Heart right ventricle (tissue), 16 donors: Measurements from ENCODE around the gene ILKAP. TPM values are rescaled to one million over a fixed set of nuclear protein-coding genes. Genes with fewer than 3 reads are reported as not detected.

Experiments
- ATAC-seq, 8 donors: fragments of 200-7000 bp; cut with Tn5 transposase; one replicate each; pipeline ENCODE4 v1.9.1; 2020; ENCODE audit warnings: mild to moderate bottlenecking in 8 of 8, moderate library complexity in 8 of 8, moderate number of reproducible peaks in 1 of 8
- DNase-seq, 2 donors: peaks; one replicate each; pipeline ENCODE4 v3.0.0-alpha.2; 2020
- H3K27ac ChIP-seq, 10 donors: fragments of 200-600 bp; sonication (generic) in 2 of 10; one replicate each; pipeline versions ENCODE4 v1.5.0 to v1.8.0; 2020 to 2022; ENCODE audit warnings: mild to moderate bottlenecking in 3 of 10
- H3K27me3 ChIP-seq, 7 donors: fragments of 200-600 bp; one replicate each; pipeline ENCODE4 v1.8.0; 2021 to 2022; ENCODE audit warnings: mild to moderate bottlenecking in 2 of 7
- H3K36me3 ChIP-seq, 9 donors: fragments of 200-600 bp; sonication (generic) in 1 of 9; one replicate each; pipeline versions ENCODE4 v1.5.0 to v1.8.0; 2020 to 2022; ENCODE audit warnings: mild to moderate bottlenecking in 2 of 9
- H3K4me1 ChIP-seq, 9 donors: fragments of 200-600 bp; sonication (generic) in 1 of 9; one replicate each; pipeline versions ENCODE4 v1.5.0 to v1.8.0; 2020 to 2022; ENCODE audit warnings: mild to moderate bottlenecking in 4 of 9
- H3K4me3 ChIP-seq, 10 donors: fragments of 200-600 bp; sonication (generic) in 2 of 10; one replicate each; pipeline versions ENCODE4 v1.5.0 to v1.8.0; 2020 to 2022; ENCODE audit warnings: mild to moderate bottlenecking in 7 of 10, moderate library complexity in 2 of 10
- H3K9me3 ChIP-seq, 11 donors: fragments of 200-600 bp in 10 of 11; sonication (generic) in 2 of 11; one replicate each; pipeline versions ENCODE4 v1.5.0 to v1.8.0; 2013 to 2022; ENCODE audit warnings: mild to moderate bottlenecking in 2 of 11, control low read depth in 1 of 11, moderate library complexity in 1 of 11
- WGBS, 2 donors: extraction: QIAGEN DNeasy Blood & Tissue Kit; methylation state at CpG; one replicate each; pipeline ENCODE4 v1.1.7; 2013; ENCODE audit warnings: inconsistent platforms in 1 of 2; 5-methylcytosine and 5-hydroxymethylcytosine counted together
- intact Hi-C, 10 donors: fragments of 100-400 bp; cut with DNase I; formaldehyde crosslinking; loops; one replicate each; pipeline versions ENCODE4 v1.11.1 to v1.14.2; 2022
- polyA plus RNA-seq, 2 donors: library from polyadenylated mRNA; stranded (reverse); fragments of 200-250 nt; gene quantifications; one replicate each; pipeline ENCODE4 v1.2.3, GENCODE V29; 2013
- total RNA-seq, 10 donors: library from RNA; stranded (reverse); fragmentation: NEBNext Ultra II Directional in 3 of 10; extraction: Animal tissue kit (Norgen Biotek cat#: 25700) in 3 of 10; gene quantifications; one replicate each; pipeline versions ENCODE4 v1.2.1 to v1.2.4, GENCODE V29; 2021 to 2023
- TF ChIP-seq, protein P1 (sequence below), 9 donors: fragments of 200-600 bp; sonication (generic) in 2 of 9; IDR thresholded peaks; one replicate each; pipeline versions ENCODE4 v1.5.0 to v1.8.0; 2021 to 2022; ENCODE audit warnings: antibody characterized with exemption in 9 of 9, mild to moderate bottlenecking in 5 of 9, moderate library complexity in 1 of 9
- donor health status: Arrhythmogenic right ventricular cardiomyopathy.
- donor health status: ischemic (EF 13 %, LVEDD 7.1; RV severe dilation, severe dysfunction).
- donor health status: healthy with polysubstance abuse.
- donor health status: DM: no; HTN: yes; CAD: no.
- donor health status: DM: no; HTN: no; CAD: no.
- donor health status: ischemic (EF 25% LVEDD 6.9; RV normal size, moderate dysfunction).
- donor health status: ischemic (EF 25% LVEDD 5.7; RV mildly dilated, moderate dysfunction).
- donor health status: healthy.
- donor health status: DM: yes; HTN: yes; CAD: no.
- donor health status: Ischemic cardiomyopathy.
- donor health status: ischemic (EF 35%, LVEDD 5.7; RV mildly dilated, moderate dysfunction).
- donor health status: nonischemic (EF 11% LVEDD 7.7; RV severe dilation, severe dysfunction).
- donor health status: DM: yes; HTN: yes; CAD: no.
- donor health status: PGD.
- donor health status: ischemic (EF 29% LVEDD 5.4; RV normal size, mild dysfunction).
- donor health status: nonischemic (EF 23%, LVEDD 6.1; RV moderate dilation, normal function).

Gene ILKAP
- total and polyA plus RNA-seq, 12 donors = 19.6 to 83.9 (median 25.6) TPM

DNA sequence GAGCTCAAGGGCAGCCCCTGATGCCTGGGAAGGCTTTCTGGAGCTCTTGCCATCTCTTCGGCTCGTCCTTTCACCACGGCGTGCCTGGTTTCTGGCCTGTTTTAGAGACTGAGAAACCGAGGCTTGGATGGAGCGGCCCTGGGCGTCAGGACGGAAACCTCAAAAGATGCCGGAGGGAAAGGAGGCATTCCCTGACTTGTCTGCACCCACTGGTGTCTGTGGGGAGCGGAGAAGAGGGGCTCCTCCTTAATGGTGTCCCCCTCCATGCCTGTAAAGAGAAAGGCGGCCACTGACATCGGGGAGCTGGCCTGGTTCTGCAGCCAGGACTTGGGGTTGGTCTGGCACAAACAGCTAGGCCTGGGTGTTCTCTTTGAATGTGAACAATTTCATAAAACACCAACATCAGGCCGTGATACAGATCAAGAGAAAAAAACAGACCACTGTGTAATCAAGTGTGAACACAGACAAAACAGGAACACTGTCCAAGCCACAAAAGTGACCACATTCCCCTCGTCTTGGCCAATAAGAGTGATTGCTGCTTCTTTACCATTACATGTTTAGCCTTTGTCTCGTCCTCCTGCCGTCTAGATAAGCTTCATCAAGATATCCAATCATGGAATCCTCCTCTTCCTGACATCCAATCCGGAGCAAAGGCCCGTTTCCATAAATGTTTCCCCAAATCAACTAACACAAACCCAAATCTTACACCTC is 633 bp upstream of the ILKAP start:
- ATAC-seq = peak in 5 of 8 donors; percentile 1 to 33 (median 10)
- intact Hi-C loops = no loop called here
- WGBS, 2 donors = 60 to 61% methylated on average over 18 of the region's 18 CpGs

DNA sequence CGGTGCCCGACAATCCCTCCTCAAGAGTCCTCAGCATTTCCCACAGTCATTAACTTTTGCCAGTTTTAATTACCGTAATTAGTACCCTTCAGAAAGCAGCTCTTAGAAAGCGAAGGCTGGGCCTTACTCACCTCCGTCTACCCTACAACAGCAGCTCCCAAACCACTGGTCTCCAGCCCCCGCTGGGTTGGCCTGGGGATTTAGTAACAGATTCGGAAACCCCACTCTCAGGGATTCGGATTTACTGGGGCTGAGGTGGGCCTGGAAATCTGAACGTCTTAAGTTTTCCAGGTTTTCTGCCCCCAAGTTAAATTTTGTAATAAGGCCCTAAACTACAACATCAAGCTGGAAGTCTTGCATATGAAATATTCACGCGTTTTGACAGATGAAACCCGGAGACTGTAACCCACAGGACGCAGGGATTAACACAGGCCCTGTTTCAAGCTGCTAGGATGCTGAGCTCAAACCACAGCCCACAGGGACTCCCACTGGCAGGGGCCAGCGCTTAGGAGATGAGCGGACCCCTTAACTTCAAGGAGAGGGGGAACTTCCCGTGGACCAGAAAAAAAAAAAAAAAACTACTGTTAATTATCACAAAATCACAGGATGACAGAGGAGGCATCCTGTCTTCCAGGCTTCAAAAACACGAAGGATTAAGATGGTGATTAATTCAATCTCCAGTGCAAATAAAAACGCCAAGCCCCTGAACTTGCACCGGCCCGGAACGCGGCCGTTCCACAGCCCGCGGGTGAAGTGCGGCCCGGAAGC is 985 bp downstream of the ILKAP start:
- DNase-seq = no peak

More for the DNA sequence above, 633 bp upstream of the ILKAP start:
- H3K27me3 ChIP-seq = no peaks in the 10 kb centered on the region
- H3K4me3 ChIP-seq = peak overlapping the region in 9 of 10 donors; percentile 31 to 81 (median 71)
- peaks cover 9 to 41% (median 29%) of the 10 kb centered on the region in 9 donors for H3K4me1 ChIP-seq
- DNase-seq = no peak
- no peaks in the 10 kb centered on the region for H3K36me3 ChIP-seq
- H3K27ac ChIP-seq = peak overlapping the region; percentile 9 to 99 (median 92)
- no peaks in the 10 kb centered on the region for H3K9me3 ChIP-seq
- TF ChIP-seq, protein P1, sequence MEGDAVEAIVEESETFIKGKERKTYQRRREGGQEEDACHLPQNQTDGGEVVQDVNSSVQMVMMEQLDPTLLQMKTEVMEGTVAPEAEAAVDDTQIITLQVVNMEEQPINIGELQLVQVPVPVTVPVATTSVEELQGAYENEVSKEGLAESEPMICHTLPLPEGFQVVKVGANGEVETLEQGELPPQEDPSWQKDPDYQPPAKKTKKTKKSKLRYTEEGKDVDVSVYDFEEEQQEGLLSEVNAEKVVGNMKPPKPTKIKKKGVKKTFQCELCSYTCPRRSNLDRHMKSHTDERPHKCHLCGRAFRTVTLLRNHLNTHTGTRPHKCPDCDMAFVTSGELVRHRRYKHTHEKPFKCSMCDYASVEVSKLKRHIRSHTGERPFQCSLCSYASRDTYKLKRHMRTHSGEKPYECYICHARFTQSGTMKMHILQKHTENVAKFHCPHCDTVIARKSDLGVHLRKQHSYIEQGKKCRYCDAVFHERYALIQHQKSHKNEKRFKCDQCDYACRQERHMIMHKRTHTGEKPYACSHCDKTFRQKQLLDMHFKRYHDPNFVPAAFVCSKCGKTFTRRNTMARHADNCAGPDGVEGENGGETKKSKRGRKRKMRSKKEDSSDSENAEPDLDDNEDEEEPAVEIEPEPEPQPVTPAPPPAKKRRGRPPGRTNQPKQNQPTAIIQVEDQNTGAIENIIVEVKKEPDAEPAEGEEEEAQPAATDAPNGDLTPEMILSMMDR (IDR thresholded peaks at IDR 0.05) = no peak

DNA sequence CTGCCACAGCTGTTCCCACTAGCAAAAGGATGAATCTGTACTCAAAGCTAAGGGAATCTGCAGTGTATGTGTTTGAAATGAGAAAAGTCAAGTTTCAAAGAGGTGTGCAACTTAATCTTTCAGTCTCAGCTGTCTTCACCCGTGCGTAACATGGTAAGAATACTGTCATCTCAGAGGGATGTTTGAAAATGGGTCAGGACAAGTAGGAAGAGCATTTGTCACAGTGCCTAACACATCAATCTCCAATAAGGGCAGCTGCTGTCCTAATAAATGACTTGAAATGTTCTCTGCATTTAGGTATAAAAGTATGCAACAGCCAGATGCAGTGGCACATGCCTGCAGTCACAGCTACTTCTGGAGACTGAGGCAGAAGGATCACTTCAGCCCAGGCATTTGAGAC is 13.1 kb downstream of the ILKAP start:
- ATAC-seq (no peak), DNase-seq (no peak)
- TF ChIP-seq, protein P1 (IDR thresholded peaks at IDR 0.05) = no peak
- peaks cover 0 to 96% (median 61%) of the 10 kb centered on the region in 9 donors for H3K36me3 ChIP-seq
- WGBS, 2 donors = 86 to 91% methylated on average over 2 of the region's 2 CpGs
- H3K4me1 ChIP-seq = peaks cover 0 to 15% (median 0%) of the 10 kb centered on the region in 9 donors
- no peak overlapping the region for H3K4me3 ChIP-seq
- intact Hi-C loops = no loop called here
- H3K27me3 ChIP-seq = no peaks in the 10 kb centered on the region
- H3K27ac ChIP-seq = no peak overlapping the region
- no peaks in the 10 kb centered on the region for H3K9me3 ChIP-seq

More for the DNA sequence above, 985 bp downstream of the ILKAP start:
- 9 to 11% methylated on average over 27 of the region's 27 CpGs for WGBS, 2 donors
- H3K9me3 ChIP-seq = no peaks in the 10 kb centered on the region
- no peak for ATAC-seq
- no peaks in the 10 kb centered on the region for H3K36me3 ChIP-seq
- TF ChIP-seq, protein P1 (IDR thresholded peaks at IDR 0.05) = no peak
- H3K27me3 ChIP-seq = no peaks in the 10 kb centered on the region
- H3K4me1 ChIP-seq = peaks cover 9 to 46% (median 38%) of the 10 kb centered on the region in 9 donors
- intact Hi-C loops = no loop called here
- H3K27ac ChIP-seq = peak overlapping the region; percentile 78 to 99 (median 92)
- peak overlapping the region; percentile 33 to 81 (median 72) for H3K4me3 ChIP-seq
